Left renal pelvis (tissue), 4 donors: ENCODE measurements around the gene SARNP. TPM values are rescaled to one million over a fixed set of nuclear protein-coding genes. Genes with fewer than 3 reads are reported as not detected.
"Not testable (repeated sequence)": the region's sequence is repeated elsewhere in the genome, so short reads cannot be mapped to it uniquely, and the experiment has no call there.

Experiments
- DNase-seq, 4 donors: peaks; one replicate each; pipeline ENCODE4 v3.0.0-alpha.2; 2013; ENCODE audit warnings: low read depth in 4 of 4, low spot score in 3 of 4
- polyA plus RNA-seq, 4 donors: library from polyadenylated mRNA; unstranded; fragments of 120-200 nt; gene quantifications; one replicate each; pipeline ENCODE4 v1.2.1, GENCODE V29; 2013; ENCODE audit not compliant: insufficient read length in 4 of 4

Gene SARNP, protein sequence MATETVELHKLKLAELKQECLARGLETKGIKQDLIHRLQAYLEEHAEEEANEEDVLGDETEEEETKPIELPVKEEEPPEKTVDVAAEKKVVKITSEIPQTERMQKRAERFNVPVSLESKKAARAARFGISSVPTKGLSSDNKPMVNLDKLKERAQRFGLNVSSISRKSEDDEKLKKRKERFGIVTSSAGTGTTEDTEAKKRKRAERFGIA
- polyA plus RNA-seq = 100 to 1,000 TPM; 101 to 141 (median 116) TPM

DNA sequence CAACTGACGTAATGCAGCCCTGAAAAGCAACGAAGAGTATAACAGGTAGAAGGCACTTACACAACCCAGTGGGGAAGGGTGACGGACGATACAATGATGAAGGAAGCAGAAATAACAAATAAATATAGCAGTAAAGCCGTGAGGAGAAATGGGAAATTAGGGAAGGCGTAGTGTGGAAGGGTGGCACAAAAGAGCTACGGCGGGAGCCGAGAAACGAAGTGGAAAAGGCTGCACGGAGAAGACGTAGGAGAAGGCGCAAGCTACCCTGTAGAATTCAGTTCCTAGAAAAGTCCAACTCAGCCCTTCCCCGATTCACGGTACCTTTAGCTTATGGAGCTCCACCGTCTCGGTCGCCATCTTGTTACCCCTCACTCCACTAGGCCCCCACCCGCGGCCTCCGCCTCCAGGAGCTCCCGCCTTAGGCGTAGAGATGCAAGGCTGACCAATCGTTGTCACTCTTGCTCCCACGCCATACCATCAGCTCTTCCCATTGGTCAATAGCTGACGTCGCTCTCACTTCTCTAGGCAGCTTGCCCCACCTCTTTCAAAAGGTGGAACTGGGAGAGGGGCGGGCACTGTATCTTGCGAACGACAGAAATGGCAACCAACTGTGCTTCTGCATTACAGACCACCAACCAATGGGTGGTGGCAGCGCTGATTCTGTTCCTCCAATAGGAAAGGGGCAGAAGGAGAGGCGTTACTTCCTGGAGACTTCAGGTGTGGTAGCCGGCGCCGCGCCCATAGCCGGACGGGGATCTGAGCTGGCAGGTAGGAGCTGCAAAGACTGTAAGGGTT lies at the start of gene SARNP, which contains the start of gene ORMDL2:
Gene SARNP (minus strand): TSS at position 380 of the 795 bp plus-strand sequence. CDS start 23 bp downstream, at position 357.
Gene ORMDL2 (plus strand): TSS at position 697 of the 795 bp plus-strand sequence. CDS start 959 bp downstream, outside the sequence.
- DNase-seq = peak; percentile 99 to 100 (median 100)

DNA sequence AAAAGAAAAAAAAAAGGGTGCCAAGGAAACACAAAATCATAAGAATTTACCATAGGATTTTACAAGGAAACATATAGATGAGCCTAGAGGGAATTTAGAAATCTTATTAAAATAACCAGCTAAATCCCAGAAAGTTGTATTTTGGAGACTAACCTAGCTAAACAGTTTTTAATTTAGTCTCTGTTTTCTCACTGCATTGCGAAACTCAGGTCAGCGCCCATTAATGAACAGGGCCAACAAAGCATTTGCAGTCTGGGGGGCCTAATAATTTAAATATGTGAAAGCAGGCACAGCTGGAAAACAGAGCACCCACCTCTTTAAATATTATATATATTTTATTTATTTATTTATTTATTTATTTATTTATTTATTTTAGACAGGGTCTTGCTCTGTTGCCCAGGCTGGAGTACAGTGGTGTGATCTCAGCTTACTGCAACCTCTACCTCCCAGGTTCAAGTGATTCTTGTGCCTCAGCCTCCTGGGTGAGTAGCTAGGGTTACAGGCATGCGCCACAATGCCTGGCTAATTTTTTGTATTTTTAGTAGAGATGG lies 49.0 kb upstream of the SARNP start:
- DNase-seq = not testable (repeated sequence)

DNA sequence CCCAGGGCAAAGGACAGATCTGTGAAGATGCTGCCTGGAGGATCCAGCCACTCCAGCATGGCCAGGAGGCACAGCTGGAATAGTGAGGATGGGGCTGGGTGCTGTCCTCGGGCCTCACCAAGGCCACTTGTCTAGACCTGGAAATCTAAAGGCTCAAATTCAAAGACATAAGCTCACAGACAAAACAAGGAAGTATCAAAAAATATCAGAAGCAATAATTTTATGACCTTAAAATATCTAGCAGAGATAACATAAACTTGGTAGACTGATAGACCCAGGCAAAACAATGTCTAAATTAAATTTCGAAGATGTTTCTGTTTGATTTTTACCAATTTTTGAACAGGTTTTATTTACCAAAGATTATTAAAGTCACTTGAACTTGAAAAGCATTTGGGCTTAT lies 47.8 kb upstream of the SARNP start:
- no peak for DNase-seq

DNA sequence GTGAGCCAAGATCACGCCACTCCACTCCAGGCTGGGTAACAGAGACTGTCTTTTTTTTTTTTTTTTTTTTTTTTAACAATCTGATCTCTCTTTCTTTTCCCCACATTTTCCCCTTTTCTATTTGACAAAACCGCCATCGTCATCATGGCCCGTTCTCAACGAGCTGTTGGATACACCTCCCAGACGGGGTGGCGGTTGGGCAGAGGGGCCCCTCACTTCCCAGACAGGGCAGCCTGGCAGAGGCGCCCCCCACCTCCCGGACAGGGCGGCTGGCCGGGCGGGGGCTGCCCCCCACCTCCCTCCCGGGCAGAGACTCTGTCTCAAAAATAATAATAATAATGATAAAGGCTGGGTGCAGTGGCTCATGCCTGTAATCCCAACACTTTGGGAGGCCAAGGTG lies 45.4 kb upstream of the SARNP start:
- not testable (repeated sequence) for DNase-seq

DNA sequence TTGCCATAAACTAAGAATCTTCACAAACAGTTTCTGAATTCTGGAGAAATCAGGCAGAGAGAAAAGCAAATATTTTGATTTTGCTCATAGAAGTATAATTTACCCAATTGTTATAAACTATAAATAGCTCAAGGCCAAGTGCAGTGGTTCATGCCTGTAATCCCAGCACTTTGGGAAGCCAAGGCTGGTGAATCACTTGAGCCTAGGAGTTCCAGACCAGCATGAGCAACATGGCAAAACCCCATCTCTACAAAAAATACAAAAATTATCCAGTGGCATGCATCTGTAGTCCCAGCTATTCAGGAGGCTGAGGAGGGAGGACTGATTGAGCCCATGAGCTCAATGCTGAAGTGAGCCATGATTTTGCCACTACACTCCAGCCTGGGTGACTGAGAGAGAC lies 44.8 kb upstream of the SARNP start:
- DNase-seq = no peak

DNA sequence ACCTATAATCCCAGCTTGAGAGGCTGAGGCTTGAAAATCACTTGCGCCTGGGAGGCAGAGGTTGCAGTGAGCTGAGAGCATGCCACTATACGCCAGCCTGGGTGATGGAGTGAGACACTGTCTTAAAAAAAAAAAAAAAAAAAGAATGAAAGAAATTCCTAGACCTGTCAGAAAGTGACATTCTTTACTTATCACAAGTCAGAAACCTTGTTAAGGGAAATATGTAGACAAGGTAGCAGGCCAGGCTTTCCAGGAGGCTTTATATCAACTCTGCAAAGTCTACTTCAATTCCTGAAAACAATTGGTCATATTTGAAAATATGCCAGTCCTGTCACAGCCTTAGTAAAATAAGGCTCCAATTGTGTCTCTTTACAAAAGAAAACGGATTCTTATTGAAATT lies 44.3 kb upstream of the SARNP start:
- no peak for DNase-seq

DNA sequence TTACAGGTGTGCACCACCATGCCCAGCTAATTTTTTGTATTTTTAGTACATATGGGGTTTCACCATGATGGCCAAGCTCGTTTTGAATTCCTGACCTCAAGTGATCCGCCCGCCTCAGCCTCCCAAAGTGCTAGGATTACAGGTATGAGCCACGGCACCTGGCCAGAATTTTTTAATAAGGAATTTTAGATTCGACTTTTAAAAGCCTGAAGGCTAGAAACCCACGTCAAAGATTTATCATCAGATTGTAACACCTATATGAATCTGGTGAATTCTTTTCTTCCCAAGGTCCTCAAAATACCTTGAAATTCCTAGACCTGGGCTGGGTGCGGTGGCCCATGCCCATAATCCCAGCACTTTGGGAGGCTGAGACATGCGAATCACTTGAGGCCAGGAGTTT lies 43.9 kb upstream of the SARNP start:
- DNase-seq = no peak

DNA sequence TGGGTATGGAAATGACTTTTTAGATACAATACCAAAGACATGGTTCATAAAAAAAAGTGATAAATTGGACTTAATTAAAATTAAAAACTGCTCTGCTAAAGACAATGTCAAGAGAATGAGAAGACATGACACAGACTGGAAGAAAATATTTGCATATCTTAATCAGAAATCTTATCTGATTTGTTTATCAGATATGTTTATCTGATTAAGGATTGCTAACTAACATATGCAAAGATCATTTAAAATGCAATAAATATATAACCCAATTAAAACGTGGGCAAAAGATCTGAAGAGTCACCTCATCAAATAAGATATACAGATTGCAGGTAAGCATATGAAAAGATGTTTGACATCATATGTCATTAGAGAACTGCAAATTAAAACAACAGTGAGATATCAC lies 35.2 kb upstream of the SARNP start:
- no peak for DNase-seq

DNA sequence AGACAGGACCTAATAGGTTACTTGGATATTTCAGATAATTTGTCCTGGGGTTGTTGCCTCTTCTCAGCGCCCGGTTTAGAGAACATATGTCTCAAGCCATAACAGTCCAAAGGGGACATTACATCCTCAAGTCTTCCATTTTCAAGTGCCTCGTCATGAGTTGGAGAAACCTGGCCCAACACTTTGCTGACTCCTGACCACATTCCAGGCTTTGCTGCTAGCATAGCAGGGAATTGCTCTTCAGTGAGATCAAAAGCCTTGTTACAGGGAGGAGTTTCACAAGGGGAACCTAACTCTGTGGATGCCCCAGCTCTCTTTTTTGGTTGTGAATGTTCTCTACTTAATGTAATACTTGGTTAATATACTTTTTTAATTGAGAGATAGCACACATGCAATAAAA lies 33.4 kb upstream of the SARNP start:
- DNase-seq = no peak

DNA sequence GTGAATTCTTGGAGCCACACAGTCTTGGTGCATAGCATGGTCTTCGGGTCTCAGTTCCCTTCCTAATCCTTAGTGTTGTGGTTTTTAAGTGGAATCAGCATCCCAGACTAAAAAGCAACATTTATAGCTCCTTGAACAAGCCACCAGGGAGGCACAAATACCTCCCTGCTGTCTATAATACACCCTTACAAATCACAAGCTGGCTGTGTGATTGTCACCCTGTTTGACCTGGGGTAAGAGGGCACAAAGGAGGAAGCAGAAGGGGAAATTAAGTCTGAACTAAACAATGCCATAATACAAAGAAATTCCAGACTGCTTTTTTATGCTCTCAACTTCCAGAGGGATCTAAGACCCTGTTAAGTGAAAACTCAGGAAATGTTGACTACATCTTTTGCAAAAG lies 32.9 kb upstream of the SARNP start:
- DNase-seq = no peak

DNA sequence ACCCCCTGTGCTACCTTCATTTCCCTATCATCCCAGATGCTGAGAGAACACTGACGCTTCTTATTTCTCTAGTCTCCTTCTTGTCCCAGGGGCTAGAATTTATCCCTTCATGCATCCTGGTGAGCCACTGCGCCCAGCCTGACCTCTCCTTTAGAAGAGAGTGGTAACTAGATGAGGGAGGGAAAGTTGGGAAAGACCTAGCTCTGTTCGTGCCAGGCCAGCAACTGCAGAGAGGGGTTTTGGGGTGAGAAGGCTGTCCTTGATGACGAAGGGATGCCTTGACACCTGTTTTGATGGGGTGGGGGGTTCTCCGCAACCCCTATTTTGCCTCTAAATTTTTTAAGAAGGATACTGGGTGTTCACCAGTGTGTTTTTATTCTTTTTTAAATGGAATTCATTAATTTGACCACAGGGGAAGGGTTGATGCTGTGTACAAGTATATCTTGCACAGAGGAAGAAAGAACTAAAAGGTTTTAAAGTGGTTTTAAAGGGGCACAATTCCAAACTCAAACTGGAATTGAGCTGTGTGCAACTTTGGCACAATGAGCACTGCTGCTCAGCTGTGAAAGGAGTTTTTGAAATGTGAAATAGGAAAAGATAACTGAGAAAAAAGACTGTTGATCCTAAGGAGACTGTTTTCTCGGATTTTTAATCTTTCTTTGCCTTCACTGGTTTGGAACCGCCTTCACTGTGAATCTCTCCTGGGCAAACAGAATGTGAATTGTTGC lies 32.3 kb upstream of the SARNP start:
- no peak for DNase-seq

DNA sequence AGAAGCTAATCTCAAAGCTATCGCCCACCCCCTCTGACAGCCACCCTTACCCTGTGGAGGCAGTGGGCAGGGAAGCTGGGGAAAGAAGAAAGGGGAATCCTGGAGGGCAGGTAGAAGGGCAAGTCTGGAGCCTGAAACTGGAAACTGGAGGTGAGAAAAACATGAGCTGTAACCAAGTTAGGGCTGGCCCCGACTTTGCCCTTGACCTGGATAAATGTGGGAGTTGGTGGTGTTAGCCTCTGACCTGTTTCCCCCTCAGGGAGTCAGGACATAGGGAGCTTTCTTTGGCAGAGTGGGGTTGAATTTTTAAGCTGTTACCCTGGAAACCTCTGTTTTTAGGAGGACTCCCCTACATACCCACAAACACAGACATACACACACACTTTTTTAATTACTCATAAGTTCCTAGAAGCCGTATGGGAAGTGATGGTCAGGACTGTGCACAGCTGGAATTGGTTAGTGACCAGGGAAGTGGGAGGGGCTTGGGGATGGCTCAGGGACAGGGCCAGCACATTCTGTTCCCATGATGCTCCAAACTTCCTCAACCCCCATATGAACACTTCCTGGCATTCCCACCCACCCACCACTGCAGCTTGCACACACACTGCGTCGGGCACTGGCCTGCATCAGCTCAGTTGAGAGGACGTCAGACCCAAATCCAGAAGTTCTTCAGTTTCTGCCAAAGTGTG lies 30.2 kb upstream of the SARNP start:
- DNase-seq = peak; percentile 48 to 71 (median 60)

DNA sequence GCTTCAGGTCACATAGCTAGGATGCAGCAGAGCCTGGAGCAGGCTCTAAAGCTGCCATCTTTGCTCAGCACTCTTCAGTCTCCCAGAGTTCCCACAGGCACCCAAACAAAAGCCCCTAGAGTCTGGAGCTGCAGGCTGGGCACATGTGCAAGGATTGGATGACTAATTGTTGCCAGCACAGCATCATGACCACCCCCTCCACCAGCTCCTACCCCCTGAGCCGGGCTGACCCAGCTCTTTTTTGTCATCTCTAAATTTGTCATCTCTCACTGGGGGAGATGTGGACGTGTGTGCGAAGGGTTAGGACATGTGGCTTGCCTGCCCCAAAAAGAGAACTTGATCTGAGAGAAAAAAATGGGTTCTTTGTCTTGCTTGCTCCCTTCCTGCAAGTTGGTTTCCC lies 29.5 kb upstream of the SARNP start:
- no peak for DNase-seq

DNA sequence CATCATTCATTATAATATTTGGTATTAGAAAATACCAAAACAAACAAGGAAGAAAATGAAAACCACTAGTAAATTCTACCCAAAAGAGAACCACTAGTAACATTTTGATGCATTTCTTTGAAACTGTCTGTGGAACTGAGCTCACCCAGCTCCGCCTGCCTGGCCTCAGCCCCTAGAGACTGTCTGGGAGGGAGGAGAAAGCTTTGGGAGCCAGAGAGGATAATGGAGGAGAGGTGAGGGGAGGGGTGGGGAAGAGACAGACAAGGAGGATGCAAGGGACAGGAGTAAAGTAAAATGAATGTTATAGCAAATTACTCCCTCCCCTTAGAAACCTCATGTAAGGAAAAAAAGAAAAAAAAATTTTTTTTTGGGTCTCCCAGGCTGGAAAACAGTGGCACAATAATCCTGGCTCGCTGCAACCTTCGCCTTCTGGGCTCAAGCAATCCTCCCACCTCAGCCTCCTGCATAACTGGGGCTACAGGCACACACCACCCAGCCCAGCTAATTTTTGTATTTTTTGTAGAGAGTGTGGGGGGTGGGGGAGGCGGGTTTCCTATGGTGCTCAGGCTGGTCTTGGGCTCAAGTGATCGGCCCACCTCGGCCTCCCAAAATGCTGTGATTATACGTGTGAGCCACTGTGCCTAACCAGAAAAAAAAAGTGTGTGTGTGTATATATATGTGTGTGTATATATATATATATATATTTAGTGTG lies 28.4 kb upstream of the SARNP start:
- DNase-seq = no peak

DNA sequence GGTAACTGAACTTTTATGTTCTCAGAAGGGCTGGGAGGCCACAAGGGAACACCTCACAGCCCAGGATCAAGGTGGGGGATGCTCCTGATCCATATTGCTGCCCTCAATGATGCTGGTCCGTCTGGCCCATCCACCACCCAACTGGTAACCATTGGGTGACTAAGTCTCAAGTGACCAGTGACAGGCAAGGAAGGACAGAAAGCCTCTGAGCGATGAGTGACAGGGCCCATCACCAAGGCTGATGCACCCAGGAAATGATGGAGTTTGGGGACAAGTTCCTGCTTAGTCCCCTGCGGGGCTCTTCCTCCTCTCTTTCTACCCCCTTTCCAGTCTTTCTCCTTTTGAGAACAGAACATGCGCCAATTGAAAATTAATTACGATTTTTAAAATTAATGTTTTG lies 27.8 kb upstream of the SARNP start:
- no peak for DNase-seq

DNA sequence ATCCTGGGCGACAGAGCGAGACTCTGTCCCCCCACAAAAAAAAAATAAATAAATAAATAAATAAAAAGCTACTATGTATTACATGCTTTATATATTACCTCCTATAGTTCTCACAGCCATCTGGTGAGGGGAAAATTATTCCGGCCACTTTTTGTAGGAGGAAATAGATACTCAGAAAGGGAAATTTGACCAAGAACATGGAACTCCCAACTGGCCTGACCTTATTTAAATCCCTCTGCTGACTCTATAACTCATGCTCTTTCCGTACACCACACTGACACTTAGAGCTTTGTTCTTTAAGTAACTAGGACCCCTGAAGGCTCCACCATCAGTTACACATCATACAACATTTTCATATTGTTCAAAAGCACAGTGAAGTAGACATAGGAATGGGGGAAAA lies 27.4 kb upstream of the SARNP start:
- no peak for DNase-seq

DNA sequence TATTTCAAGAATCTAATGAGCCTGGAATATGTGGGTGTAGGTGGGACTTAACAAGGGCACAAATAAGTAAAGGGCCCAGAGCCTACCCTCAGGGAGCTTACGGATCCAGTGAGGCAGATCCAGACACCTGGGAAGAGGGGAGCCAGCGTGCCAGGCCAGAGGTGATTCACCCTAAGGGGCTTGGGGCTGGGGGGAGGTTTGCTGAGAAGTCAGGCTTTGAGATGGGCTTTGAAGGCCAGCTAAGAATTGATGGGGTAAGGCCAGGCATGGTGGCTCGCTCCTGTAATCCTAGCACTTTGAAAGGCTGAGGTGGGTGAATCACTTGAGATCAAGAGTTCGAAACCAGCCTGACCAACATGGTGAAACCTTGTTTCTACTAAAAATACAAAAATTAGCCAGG lies 25.9 kb upstream of the SARNP start:
- no peak for DNase-seq

DNA sequence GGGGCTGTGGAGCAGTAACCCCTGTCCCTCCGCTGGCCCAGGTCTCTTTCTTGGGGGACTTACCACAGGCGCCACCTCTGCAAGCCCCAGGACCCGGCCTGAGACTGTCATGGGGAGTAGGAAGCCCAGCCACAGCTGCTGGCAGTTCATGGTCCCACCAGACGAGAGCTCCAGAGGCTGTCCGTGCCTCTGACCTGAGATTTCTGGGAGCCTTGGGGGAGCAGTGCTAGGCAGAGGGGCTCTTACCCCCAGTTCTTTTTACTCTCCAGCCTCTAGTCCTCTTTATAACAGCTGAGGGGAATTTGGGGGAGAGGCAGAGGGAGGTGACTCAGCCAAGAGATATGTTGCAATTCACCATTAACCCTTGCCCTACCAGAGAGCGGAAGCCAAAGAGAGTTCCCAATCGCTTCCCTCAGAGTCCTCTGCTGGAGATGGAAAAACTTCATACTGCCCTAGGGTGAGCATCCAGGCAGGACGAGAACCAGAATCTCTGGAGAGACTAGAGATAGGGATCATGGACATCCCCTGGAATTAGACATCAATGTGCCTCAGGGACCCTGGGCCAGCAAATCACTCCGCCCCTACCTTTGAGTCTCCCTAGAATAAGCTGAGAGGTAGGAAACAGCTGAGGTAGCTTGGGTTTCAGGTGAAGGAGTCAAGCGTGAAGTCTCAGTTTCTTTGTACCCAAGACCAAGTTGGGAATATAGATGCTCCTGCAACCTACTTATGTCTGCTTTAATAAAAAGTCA lies 25.3 kb upstream of the SARNP start, which contains the start of gene MMP19:
Gene MMP19 (minus strand): TSS at position 256 of the 749 bp plus-strand sequence. CDS start 106 bp downstream, at position 150.
- no peak for DNase-seq
